Nasal cavity respiratory epithelium epithelial cell of viscerocranial mucosa (primary cell): ENCODE data around the gene CC2D2A. TPM values are rescaled to one million over a fixed set of nuclear protein-coding genes. Genes with fewer than 3 reads are reported as not detected.

Source experiments
- total RNA-seq: library from RNA; depleted of rRNA; stranded (reverse); fragments of >200 nt; gene quantifications from 2 replicates; pipeline ENCODE4 v1.2.3, GENCODE V29; 2014

CC2D2A gene
- total RNA-seq = 6.2 and 8.3 TPM in 2 replicates

GRCh38 chr4:15469402-15470127 lies at the start of gene CC2D2A:
TSS of gene CC2D2A (plus strand) at chr4:15469882. CDS start at chr4:15475933, 6,051 bp downstream.

DNA sequence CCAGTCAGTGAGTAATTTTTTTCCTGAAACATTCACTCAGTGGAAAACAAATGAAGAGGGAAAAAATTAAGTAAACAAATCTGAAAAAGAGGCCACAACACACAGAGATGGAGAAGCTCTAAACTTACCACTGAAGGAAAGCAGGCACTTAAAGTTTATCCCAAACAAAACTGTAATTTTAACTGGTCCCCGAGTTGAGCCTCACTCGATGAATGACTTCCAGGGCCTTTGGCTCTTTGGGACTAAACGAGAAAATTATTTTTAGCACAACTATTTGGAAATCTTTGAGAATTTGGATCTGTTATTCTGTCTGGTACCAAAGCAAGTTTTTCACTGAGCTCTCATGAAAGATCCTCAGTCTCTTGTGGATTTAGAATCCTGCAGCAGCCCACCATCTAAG lies 42.0 kb upstream of the CC2D2A start, which contains the start of gene C1QTNF7:
Gene C1QTNF7, plus strand, starts transcription at position 333 of the 400 bp plus-strand sequence. CDS start 7,711 bp downstream, outside the sequence.

Other genes starting within 250 kb of the CC2D2A start
- not detected in 2 replicates for gene C1QTNF7, start 41.8 kb upstream of the CC2D2A start, total RNA-seq
- 103 and 154 TPM in 2 replicates for gene FBXL5, start 185.5 kb downstream of the CC2D2A start, total RNA-seq
- gene FAM200B, start 211.9 kb downstream of the CC2D2A start, total RNA-seq = 20.2 and 28.7 TPM in 2 replicates
- 0.14 and 0.68 TPM in 2 replicates for gene BST1, start 233.2 kb downstream of the CC2D2A start, total RNA-seq